HG03457 (cell line): ENCODE results near the gene GINS3.
A peak's percentile ranks its signal among the peaks of the same experiment; 100 is the strongest.

Experiments
- ATAC-seq: cut with Tn5 transposase; IDR thresholded peaks from one replicate; pipeline ENCODE4 v1.9.1; 2021; ENCODE audit warnings: moderate number of reproducible peaks; ENCODE audit not compliant: unreplicated experiment

The GINS3 gene

DNA sequence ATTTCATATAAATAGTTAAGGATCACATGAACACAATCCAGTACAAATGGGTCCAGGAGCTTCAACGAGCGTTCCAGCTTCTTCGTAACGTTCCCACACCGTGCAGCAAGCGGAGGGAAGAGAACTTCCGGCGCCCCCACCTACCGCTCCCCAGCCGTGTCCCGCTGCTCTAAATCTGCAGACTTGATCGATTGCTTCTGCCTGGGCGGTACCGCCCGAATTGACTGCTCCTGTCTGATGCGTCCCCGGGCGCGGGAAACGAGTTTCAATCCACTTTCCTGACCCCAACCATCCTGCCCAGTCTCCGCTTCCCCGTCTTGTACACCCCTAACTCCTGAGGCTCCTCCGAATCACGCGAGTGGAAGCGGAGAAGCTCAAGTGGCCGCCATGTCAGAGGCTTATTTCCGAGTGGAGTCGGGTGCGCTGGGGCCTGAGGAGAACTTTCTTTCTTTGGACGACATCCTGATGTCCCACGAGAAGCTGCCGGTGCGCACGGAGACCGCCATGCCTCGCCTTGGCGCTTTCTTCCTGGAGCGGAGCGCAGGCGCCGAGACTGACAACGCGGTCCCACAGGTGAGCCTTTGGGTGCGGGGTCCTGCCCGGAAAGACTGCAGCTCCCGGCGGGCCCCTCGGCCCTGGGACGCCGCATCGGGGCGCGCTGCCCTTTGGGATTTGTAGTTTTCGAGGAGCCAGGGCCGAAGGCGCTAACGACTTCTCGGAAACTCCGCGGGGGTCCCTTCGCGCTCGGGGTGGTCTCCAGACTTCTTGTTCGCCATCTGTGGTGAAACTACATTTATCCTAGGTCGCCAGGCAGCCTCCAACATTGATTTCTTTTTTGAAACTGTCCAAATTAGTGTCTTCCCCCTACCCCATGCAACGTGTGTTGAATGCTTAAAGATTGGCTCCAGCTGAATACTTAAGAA lies at the start of gene GINS3:
TSS of gene GINS3 (plus strand) at position 257 of the 923 bp plus-strand sequence. CDS start at position 388, 131 bp downstream.
- peak; percentile 93 for ATAC-seq

DNA sequence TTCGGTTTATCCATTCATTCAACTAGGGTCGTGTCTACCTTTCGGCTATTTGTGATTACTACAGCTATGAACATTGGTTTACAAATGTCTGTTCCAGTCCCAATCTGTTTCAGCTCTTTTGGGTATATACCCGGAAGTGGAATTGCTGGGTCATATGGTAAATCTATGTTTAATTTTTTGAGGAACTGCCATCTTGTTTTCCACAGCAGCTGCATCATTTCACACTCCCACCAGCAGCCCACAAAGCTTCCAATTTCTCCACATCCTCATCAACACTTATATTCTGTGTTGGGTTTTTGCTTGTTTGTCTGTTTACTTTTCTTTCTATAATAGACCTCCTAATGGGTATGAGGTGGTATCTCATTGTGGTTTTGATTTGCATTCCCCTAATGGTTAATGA lies 48.7 kb upstream of the GINS3 start:
- ATAC-seq, result no peak

DNA sequence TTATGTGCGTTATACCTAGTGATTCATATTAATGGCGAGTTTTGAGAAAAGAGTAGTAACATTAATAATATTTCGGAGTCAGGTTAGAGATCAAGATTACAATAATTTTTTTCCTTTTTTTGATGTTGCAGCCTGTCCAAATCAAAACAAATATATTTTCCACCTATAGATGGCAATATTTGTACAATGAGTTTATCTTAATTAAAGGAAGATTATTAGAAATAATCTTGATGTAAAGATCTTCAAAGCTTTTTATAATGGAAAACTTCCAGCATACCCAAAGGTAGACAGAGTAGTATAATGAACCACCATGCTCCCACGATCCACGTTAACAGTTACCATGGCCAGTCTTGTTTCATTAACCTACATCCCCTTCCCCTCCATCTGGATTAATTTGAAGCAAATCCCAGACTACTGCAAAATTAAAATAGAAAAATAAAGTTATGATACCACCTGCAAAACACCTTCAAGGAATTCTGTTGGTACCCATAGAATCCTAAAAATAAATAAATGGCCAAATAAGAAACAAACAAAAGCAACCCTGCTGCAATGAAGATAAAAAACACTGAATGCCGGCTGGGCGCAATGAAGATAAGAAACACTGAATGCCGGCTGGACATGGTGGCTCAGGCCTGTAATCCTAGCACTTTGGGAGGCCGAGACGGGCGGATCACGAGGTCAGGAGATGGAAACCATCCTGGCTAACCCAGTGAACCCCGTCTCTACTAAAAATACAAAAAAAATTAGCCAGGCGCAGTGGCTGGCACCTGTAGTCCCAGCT lies 46.5 kb upstream of the GINS3 start:
- no peak for ATAC-seq

DNA sequence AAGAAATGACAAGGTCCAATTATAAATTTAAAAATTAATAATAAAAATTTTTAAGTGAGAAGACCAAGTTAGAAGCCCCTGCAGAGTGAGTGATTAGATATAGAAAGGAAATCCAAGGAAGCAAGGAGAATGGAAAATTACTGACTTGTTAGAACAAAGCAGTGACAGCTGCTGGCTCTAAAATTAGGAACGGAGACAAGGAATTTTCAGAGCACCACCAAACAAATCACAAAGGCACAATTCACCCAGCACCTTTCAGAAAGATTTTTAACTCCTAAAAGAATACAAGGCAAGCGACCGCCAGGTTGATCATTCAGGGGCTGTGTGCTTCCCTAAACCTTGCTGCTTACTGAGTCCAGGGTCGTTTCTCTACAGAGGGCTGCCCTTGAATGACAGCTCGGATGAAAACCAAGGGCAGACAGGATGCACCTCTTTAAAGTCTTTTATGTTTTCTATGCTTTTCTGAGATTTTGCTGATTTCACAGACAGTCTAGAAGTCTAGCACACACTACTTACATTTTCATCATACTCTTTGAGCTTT lies 45.4 kb upstream of the GINS3 start:
- no peak for ATAC-seq

DNA sequence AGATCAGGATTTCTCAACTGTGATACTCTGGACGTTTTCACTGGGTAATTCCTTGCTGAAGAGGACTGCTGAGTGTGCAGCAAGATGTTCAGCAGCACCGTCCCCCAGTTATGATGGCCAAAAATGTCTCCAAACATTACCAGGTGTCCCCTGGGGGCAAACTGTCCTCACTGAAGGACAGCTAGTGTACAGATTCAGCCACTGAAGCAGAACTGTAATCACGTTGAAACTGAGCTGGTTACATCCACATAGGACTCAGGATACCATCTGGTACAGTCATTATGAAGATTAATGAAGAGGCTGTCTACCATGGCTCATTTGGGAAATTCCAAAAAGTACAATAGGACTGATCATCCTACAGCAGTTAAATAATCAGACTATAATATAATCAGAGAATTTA lies 43.3 kb upstream of the GINS3 start:
- no peak for ATAC-seq

DNA sequence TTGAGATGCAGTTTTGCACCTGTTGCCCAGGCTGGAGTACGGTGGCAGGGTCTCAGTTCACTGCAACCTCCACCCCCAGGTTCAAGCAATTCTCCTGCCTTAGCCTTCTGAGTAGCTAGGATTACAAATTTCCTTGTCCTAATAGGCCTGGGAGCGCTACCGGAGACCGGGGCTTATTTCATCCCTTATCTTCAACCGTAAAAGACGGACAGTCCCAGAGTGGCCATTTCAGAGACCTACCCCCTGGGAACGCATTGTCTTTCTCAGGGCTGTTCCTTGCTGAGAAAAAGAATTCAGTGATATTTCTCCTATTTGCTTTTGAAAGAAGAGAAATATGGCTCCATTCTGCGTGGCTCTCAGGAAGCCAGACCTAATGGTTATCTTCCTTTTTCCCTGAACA lies 39.6 kb upstream of the GINS3 start:
- ATAC-seq, result no peak

DNA sequence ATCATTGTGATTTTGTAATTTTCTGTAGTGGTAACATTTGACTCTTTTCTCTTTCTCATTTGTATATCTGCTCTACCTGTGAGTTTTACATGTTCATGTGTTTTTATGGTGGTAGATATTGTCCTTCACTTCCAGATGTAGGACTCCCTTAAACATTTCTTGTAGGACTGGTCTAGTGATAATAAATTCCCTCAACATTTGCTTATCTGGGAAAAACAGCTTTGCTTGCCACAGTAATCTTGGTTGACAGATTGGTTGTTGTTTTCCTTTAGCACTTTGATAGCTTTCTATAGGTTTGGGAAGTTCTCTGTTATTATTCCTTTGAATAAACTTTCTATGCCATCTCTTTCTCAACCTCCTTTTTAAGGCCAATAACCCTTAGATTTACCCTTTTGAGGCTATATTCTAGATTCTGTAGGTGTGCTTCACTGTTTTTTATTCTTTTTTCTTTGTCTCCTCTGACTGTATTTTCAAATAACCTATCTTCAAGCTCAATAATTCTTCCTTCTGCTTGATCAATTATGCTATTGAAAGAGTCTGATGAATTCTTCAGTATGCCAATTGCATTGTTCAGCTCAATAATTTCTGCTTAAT lies 32.1 kb upstream of the GINS3 start:
- ATAC-seq, result no peak

DNA sequence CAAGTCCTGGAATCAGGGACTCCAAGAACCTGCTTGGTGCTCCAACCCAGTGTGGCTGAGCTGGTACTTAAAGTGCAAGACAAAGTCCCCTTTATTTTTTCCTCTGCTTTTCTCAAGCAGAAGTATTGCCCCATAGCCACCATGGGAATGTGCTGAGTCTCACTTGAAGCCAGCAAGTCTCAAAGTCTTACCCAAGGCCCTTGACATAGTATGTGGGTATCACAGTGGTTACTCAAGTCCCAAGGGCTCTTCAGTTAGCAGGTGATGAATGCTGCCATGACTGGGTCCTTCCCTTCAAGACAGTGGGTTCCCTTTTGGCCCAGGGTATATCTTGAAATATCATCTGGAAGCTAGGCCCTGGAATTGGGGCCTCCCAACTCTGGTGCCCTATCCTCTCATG lies 30.5 kb upstream of the GINS3 start:
- no peak for ATAC-seq

DNA sequence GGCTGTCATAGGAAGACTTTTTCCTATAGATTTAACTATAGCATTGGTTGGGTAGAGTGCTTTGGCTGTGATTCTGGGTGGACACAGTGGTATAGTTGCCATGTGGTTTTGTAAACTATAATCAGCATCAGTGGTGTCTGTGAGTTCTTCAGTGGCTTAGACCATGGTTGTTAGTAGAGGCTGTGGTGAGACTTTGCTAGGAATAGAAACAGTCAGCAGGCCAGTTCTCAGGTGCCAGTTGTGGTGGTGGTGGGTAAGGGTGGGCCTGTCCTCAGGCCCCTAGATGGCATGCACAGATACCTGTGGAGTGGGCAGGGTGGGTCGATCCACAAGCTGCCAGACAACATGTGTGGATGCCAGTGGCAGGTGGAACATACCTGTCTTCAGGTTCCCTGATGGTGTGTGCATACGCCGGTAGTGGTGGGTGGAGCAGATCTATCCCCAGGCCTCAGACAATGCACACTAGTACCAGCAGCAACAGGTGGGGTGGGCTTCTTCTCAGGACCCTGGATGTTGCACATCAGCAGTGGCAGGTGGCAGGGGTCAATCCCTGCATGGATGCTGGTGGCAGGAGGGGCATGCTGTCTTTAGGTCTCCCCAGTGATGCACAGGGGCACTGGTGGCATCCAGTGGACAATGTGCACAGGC lies 28.4 kb upstream of the GINS3 start:
- ATAC-seq, result no peak

DNA sequence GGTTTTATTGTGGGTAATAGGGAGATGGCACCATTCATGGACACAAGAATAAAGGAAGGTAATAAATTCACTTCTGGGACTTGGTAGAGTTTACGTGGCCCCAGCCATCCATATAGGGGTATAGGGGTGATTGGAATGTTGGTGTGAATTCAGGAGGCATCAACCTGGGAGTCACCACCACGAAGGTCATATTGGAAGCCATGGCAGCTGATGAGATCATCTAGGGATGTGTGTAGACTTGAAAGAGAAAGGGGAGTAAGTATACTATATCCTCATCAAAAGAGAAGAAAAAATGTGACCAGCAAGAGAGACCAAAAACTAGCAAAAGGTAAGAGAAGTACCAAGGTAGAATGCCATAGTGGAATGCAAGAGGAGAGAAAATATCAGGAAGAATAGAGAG lies 26.6 kb upstream of the GINS3 start:
- no peak for ATAC-seq

DNA sequence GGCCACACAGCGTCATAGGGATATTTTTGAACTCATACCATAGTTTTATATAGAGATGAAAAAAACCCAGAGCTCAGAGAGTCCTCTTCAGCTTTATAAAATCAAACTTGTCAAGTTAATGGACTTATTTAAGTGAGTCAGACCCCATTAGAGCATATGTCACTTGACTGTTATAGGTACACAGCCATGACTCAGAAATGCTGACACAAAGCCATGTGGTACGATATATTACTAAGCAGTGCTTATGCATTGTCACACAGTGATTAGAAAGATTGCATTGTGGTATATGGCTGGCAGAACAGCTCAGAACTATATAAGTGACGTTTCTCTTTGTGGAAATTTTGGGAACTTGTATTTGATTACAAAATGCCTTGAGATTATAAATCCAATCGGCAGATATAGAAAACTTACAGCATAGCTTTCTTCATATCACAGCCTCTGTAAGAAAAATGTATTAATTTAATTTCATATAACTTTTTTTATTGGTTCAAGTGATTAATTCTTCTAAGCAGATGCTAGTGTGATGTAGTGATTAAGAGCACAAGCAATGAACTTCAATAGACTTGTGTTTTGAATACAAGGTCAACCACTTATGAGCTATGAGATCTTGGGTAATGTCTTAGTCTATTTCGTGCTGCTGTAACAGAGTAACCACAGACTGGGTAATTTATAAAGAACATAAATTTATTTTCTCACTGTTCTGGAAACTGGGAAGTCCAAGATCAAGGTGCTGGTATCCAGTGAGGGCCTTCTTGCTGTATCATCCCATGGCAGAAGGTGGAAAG lies 25.8 kb upstream of the GINS3 start:
- ATAC-seq, result no peak

DNA sequence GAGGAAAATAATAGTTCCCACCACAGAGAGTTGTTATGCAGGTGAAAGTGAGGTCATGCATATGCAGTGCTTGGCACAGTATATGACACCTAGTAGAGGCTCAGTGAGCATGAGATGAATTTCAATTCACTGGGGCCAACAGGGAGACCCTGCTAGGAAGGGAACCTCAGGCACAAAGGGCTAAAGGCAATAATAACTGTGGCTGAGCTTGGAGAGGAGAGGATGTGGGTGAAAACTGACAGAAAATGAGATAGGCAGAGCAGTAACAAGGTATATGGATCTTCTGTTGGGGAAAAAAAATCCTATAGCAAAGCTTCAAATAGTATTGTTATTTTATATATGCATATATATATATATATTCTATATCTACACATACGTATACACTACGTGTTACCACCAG lies 25.0 kb upstream of the GINS3 start:
- no peak for ATAC-seq

DNA sequence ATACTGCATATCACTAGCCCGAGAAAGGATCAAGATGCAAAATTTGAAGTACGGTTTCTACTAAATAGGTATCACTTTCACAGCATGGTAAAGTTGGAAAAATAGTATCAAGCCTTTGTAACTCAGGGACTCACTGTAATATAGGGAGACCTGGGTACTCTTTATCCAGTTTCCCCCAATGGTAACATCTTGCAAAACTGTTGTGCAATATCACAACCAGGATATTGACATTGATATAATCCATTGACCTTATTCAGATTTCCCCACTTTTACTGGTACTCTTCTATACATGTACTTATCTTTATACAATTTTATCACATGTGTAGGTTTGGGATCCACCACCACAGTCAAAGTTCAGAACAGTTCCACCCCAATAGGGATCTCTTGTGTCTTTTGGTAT lies 20.4 kb upstream of the GINS3 start:
- no peak for ATAC-seq

DNA sequence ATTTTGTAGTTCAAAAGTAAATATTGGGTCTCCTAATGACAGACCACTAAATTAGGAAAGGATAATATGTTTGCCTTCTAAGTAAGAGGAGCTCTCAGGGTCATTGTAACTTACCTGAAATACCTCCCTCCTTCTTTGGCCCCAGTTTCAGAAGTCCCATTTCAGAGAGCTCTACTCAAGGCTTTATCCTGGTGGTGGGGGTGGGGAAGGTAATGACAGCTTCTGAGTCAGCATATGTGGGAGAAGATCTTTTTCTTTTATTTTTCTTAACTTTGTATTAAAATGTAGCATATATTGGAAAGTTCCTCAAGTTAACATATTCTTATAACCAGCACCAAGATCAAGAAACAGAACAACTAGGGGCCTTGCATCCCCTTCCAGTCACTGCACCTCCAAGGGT lies 16.9 kb upstream of the GINS3 start:
- no peak for ATAC-seq

DNA sequence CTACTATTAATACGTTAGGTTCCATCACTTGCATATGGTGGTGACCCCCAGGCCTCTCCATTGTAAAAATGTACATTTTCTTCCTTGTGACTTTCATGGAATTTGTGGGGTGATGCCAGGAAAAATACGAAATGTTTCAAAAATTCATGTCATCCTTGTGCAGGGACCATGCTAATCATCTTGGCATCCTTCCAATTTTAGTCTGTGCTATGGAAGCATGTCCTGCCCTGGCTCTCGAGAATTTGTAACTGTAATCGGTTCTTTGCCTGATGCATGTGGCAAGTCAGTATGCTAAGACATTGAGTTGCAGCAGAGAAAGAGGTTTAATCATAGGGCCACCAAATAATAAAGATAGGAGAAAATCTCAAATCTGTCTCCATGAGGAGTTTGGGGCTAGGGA lies 14.3 kb upstream of the GINS3 start:
- no peak for ATAC-seq

DNA sequence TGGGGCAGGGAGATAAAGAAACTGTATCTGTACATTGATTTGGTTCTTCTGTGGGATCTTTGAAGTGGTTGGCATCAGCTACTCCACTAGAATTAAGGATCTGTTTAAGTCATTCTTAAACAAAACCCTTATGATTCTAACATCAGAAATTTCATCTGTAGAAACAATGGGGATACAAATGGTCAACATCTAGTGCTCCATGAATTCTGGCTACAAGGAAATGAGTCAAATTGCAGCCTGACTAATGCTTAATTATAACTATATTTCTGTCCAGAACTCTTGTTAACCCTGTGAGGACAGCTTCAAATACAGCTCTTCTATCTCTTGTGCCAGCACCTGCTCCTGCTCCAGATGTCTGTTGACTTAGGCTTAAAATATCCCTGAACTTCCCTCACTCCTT lies 13.9 kb upstream of the GINS3 start:
- ATAC-seq, result no peak

DNA sequence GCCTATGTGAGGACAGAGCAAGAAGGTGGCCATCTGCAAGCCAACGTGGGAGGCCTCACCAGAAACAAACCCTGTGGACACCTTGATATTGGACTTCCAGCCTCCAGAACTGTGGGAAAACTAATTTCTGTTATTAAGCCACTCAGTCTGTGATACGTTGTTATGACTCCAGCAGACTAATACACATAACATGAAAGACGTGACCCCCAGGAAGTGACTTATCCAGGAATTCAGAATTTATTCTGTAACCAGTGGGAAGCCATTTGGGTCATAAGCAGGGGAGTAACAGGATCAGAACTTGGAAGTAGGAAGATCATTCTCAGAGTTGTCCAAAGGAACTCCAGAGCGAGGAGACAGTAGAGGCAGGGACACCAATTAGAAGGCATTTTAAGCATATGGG lies 12.5 kb upstream of the GINS3 start:
- no peak for ATAC-seq

DNA sequence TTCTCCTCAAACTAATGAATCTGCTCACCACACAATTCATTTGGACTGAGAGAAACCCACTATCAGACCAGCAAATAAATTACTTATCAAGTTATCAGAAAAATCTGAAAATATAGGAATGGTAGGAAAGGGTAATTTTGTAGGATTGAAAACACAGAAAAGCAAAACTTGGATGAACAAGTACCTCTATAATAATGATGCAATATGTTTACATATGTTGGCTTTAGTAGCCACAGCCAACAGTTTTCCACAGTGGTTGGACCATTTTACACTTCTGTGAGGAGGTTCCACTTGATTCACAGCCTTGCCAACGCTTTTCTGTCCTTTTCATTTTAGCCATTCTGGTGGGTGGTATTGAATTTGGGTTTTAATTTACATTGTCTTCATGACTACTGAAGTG lies 10.6 kb upstream of the GINS3 start:
- no peak for ATAC-seq

DNA sequence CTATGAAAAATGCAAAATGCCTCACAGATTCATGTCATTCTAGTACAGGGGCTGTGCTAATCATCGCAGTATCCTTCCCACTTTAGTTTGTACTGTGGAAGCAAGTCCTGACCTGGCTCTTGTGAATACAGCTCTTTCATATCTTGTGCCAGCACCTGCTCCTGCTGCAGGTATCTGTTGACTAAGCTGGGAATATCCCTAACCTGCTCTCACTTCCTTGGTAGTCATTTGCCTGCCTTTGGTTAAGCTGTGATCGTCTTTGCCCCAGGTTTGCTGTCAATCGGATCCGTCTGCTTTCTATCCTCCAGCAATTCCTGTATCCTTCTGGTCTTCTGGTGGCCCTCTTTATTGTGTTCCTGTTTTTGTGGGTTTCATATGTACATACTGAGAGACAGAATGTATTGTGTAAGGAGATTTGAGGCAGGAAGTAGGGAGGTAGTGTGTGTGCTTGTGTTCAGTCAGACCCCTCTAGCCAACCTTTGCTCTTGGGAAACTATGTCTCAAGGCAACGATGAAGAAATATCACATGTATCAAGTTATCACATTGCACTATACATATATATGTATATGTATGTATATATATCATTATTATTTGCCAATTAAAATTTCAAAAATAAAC lies 7.7 kb upstream of the GINS3 start:
- ATAC-seq, result no peak
